Activated T-helper 17 cell treated with anti-CD3 and anti-CD28 coated beads, Interleukin-2, amount 50 U/mL, for 72 hours (primary cell): ENCODE measurements around the gene CCDC9B. TPM values are rescaled to one million over a fixed set of nuclear protein-coding genes. Genes with fewer than 3 reads are reported as not detected.

ENCODE experiments used
- ATAC-seq: fragments of 150-1000 bp; cut with Tn5 transposase; replicated peaks from 2 replicates; pipeline ENCODE4 v1.10.0; 2021; ENCODE audit warnings: mild to moderate bottlenecking, moderate library complexity
- H3K27ac Mint-ChIP-seq: one replicate; pipeline ENCODE4 v1.8.0; 2022; ENCODE audit warnings: mixed read lengths
- H3K27me3 Mint-ChIP-seq: one replicate; pipeline ENCODE4 v1.8.0; 2022; ENCODE audit warnings: mixed read lengths
- H3K36me3 Mint-ChIP-seq: one replicate; pipeline ENCODE4 v1.8.0; 2022; ENCODE audit warnings: low read depth, mild to moderate bottlenecking, mixed read lengths
- H3K4me1 Mint-ChIP-seq: one replicate; pipeline ENCODE4 v1.8.0; 2022; ENCODE audit warnings: mixed read lengths
- H3K4me3 Mint-ChIP-seq: one replicate; pipeline ENCODE4 v1.8.0; 2022; ENCODE audit warnings: mild to moderate bottlenecking, mixed read lengths
- H3K9me3 Mint-ChIP-seq: one replicate; pipeline ENCODE4 v1.8.0; 2022; ENCODE audit warnings: mixed read lengths
- total RNA-seq, 2 donors: library from RNA; stranded (reverse); gene quantifications; one replicate each; pipeline ENCODE4 v1.2.3, GENCODE V29; 2022

The CCDC9B gene
- total RNA-seq: 1 to 10 TPM in 1 of 2 donors, under 1 TPM in 1; 0.78 to 2.7 TPM

- ATAC-seq: no peak
- H3K4me1 Mint-ChIP-seq: peaks cover 4% of the 10 kb centered on the region
- H3K36me3 Mint-ChIP-seq: no peaks in the 10 kb centered on the region
- no peaks in the 10 kb centered on the region for H3K9me3 Mint-ChIP-seq
- no peak within 1 kb of the TSS for H3K27ac Mint-ChIP-seq
- H3K27me3 Mint-ChIP-seq: no peaks in the 10 kb centered on the region
- H3K4me3 Mint-ChIP-seq: no peak within 1 kb of the TSS
These were observed at the start of gene CCDC9B for GRCh38 chr15:40340740-40341400. Gene CCDC9B (minus strand): TSS chr15:40340939. CDS start chr15:40340819, 120 bp downstream.

GRCh38 chr15:40389824-40390595 is 49.3 kb upstream of the CCDC9B start:
- ATAC-seq: no peak
- Mint-ChIP-seq H3K27ac (peak overlapping the region; percentile 50), H3K9me3 (no peaks in the 10 kb centered on the region), H3K27me3 (no peaks in the 10 kb centered on the region), H3K4me3 (no peak overlapping the region), H3K4me1 (no peaks in the 10 kb centered on the region), H3K36me3 (peaks cover 79% of the 10 kb centered on the region)

- ATAC-seq: no peak
- no peaks in the 10 kb centered on the region for H3K27me3 Mint-ChIP-seq
- H3K36me3 Mint-ChIP-seq: peaks cover 86% of the 10 kb centered on the region
- H3K9me3 Mint-ChIP-seq: no peaks in the 10 kb centered on the region
- H3K27ac Mint-ChIP-seq: no peak overlapping the region
- peaks cover 4% of the 10 kb centered on the region for H3K4me1 Mint-ChIP-seq
- no peak overlapping the region for H3K4me3 Mint-ChIP-seq
These were observed 48.4 kb upstream of the CCDC9B start for GRCh38 chr15:40388941-40389823.

- peaks cover 67% of the 10 kb centered on the region for H3K36me3 Mint-ChIP-seq
- peaks cover 18% of the 10 kb centered on the region for H3K4me1 Mint-ChIP-seq
- no peak overlapping the region for H3K4me3 Mint-ChIP-seq
These were observed 45.7 kb upstream of the CCDC9B start for GRCh38 chr15:40386480-40386879.

GRCh38 chr15:40382580-40383456 is 42.1 kb upstream of the CCDC9B start, which contains the start of gene KNSTRN:
Gene KNSTRN (plus strand): TSS chr15:40382721. CDS start chr15:40382836, 115 bp downstream.
- H3K27me3 Mint-ChIP-seq: no peaks in the 10 kb centered on the region
- H3K4me1 Mint-ChIP-seq: peaks cover 18% of the 10 kb centered on the region
- peak within 1 kb of the TSS; percentile 93 for H3K27ac Mint-ChIP-seq
- peak within 1 kb of the TSS; percentile 93 for H3K4me3 Mint-ChIP-seq
- peak; percentile 100 for ATAC-seq
- H3K36me3 Mint-ChIP-seq: peaks cover 33% of the 10 kb centered on the region
- H3K9me3 Mint-ChIP-seq: no peaks in the 10 kb centered on the region

More at GRCh38 chr15:40386480-40386879, 45.7 kb upstream of the CCDC9B start:
- H3K27me3 Mint-ChIP-seq: no peaks in the 10 kb centered on the region
- H3K27ac Mint-ChIP-seq: no peak overlapping the region
- no peaks in the 10 kb centered on the region for H3K9me3 Mint-ChIP-seq
- no peak for ATAC-seq

- Mint-ChIP-seq H3K9me3 (no peaks in the 10 kb centered on the region), H3K27ac (peak overlapping the region; percentile 93), H3K27me3 (no peaks in the 10 kb centered on the region), H3K4me3 (peak overlapping the region; percentile 93), H3K36me3 (peaks cover 24% of the 10 kb centered on the region), H3K4me1 (peaks cover 18% of the 10 kb centered on the region)
- no peak for ATAC-seq
These were observed 41.2 kb upstream of the CCDC9B start for GRCh38 chr15:40381818-40382529.

- H3K36me3 Mint-ChIP-seq: peaks cover 18% of the 10 kb centered on the region
- no peak for ATAC-seq
These were observed 39.9 kb upstream of the CCDC9B start for GRCh38 chr15:40380636-40381035.

GRCh38 chr15:40379853-40380252 is 39.1 kb upstream of the CCDC9B start:
- Mint-ChIP-seq H3K4me1 (peaks cover 18% of the 10 kb centered on the region), H3K27me3 (no peaks in the 10 kb centered on the region), H3K36me3 (peaks cover 11% of the 10 kb centered on the region), H3K27ac (no peak overlapping the region), H3K9me3 (no peaks in the 10 kb centered on the region), H3K4me3 (no peak overlapping the region)
- ATAC-seq: no peak

More at GRCh38 chr15:40380636-40381035, 39.9 kb upstream of the CCDC9B start:
- Mint-ChIP-seq H3K4me1 (peaks cover 18% of the 10 kb centered on the region), H3K9me3 (no peaks in the 10 kb centered on the region), H3K4me3 (no peak overlapping the region), H3K27ac (no peak overlapping the region), H3K27me3 (no peaks in the 10 kb centered on the region)

- Mint-ChIP-seq H3K4me3 (no peak overlapping the region), H3K27ac (no peak overlapping the region), H3K27me3 (no peaks in the 10 kb centered on the region), H3K36me3 (peaks cover 7% of the 10 kb centered on the region), H3K4me1 (peaks cover 16% of the 10 kb centered on the region), H3K9me3 (no peaks in the 10 kb centered on the region)
- no peak for ATAC-seq
These were observed 38.6 kb upstream of the CCDC9B start for GRCh38 chr15:40379374-40379773.

GRCh38 chr15:40377606-40378005 is 36.9 kb upstream of the CCDC9B start:
- ATAC-seq: no peak
- H3K27ac Mint-ChIP-seq: no peak overlapping the region
- H3K36me3 Mint-ChIP-seq: peaks cover under 1% of the 10 kb centered on the region
- H3K4me1 Mint-ChIP-seq: peaks cover 3% of the 10 kb centered on the region
- H3K4me3 Mint-ChIP-seq: no peak overlapping the region
- no peaks in the 10 kb centered on the region for H3K9me3 Mint-ChIP-seq
- no peaks in the 10 kb centered on the region for H3K27me3 Mint-ChIP-seq

GRCh38 chr15:40372981-40373380 is 32.2 kb upstream of the CCDC9B start:
- Mint-ChIP-seq H3K36me3 (no peaks in the 10 kb centered on the region), H3K27me3 (no peaks in the 10 kb centered on the region), H3K4me3 (no peak overlapping the region), H3K27ac (no peak overlapping the region), H3K4me1 (no peaks in the 10 kb centered on the region), H3K9me3 (no peaks in the 10 kb centered on the region)
- ATAC-seq: no peak

- Mint-ChIP-seq H3K4me3 (no peak overlapping the region), H3K27ac (no peak overlapping the region), H3K4me1 (peaks cover 10% of the 10 kb centered on the region), H3K36me3 (no peaks in the 10 kb centered on the region), H3K27me3 (no peaks in the 10 kb centered on the region), H3K9me3 (no peaks in the 10 kb centered on the region)
- no peak for ATAC-seq
These were observed 29.2 kb upstream of the CCDC9B start for GRCh38 chr15:40369971-40370370.

GRCh38 chr15:40369474-40369869 is 28.7 kb upstream of the CCDC9B start:
- Mint-ChIP-seq H3K27me3 (no peaks in the 10 kb centered on the region), H3K27ac (no peak overlapping the region), H3K9me3 (no peaks in the 10 kb centered on the region), H3K36me3 (no peaks in the 10 kb centered on the region), H3K4me1 (peaks cover 10% of the 10 kb centered on the region), H3K4me3 (peak overlapping the region; percentile 94)
- ATAC-seq: no peak
